Medulla oblongata (tissue), 1 donor: ENCODE results near the gene CDC42BPG.

ENCODE experiments used
- DNase-seq: peaks from one replicate; pipeline ENCODE4 v3.0.0-alpha.2; 2015; ENCODE audit errors: extremely low spot score

CDC42BPG gene

DNA sequence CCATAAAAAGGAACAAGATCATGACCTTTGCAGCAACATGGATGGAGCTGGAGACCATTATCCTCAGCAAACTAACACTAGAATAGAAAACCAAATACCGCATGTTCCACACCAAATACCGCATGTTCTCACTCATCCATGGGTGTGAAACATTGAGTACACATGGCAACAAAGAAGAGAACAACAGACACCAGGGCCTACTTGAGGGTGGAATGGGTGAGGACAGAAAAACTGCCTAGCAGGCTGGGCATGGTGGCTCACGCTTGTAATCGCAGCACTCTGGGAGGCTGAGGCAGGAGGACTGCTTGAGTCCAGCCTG lies 21.7 kb upstream of the CDC42BPG start:
- no peak for DNase-seq

DNA sequence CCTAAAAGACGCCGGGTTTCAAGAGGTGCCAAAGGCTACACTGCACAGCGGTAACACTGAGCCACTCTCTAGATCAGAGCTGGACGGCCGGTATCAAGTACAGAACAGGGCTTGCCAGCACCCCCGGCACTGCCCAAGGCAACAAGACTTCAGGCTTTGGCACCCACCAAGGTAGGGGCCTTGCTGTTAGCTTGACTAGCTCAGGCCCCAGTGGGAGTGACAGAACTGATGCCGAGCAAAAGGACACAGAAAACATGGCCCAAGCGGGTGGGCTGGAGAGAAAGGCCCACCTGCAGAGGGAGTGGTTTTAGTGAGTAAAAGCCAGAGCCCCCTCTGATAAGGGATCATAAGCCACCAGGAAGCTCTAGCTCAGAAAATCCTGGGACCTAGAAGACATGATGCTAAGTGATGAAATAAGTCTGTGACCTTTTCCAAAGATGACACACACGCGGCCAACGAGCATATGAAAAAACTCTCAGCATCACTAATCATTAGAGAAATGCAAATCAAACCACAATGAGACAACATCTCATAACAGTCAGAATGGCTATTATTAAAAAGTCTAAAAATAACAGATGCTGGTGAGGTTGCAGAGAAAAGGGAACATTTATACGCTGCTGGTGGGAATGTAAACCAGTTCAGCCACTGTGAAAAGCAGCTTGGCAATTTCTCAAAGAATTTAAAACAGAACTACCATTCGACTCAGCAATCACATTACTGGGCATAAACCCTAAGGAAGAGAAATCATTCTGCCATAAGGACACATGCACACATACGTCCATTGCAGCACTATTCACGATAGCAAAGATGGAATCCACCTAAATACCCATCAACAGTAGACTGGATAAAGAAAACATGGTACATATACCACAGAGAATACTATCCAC lies 21.1 kb upstream of the CDC42BPG start:
- no peak for DNase-seq

DNA sequence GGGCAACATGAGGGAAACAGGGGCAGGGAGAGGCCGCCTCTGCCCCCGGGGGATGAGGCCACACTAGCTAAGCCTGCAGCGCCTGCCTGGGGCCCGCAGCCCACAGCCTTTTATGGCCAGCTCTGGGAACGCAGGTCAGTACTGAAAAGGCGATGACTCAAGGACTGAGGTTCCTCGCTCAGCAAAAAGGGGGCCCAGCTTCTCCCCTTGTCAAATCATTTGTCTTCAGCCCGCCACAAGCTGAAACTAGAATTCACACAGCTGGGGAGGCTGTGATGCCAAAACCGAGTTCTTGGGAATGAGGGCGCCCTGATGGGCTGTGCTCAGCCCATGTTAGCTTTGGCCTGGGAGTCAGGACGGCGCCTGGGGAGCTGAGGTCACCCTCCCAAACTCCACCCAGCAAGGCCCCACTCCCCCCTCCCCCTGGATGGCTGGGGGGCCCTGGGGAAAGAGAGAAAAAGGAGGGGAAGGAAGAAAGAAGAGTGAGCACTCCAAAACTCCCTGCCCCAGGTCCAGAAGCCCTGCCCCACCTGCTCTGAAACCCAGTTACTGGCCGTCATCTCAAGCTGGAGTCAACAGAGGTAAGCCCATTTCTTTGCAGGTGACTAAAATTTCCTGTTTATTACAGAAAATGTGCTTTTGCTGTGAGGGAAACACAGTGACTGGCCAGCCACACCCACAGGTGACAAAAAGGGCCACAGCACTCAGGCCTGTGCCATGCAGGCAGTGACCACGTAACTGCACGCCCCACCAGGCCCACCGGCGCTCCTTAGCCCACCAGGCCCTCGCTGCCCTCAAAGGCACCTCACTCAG lies 20.2 kb upstream of the CDC42BPG start:
- peak; percentile 58 for DNase-seq

GRCh38 chr11:64864135-64864472 lies 19.7 kb upstream of the CDC42BPG start:
- no peak for DNase-seq

GRCh38 chr11:64863391-64864060 lies 19.1 kb upstream of the CDC42BPG start:
- DNase-seq, result peak; percentile 48

DNA sequence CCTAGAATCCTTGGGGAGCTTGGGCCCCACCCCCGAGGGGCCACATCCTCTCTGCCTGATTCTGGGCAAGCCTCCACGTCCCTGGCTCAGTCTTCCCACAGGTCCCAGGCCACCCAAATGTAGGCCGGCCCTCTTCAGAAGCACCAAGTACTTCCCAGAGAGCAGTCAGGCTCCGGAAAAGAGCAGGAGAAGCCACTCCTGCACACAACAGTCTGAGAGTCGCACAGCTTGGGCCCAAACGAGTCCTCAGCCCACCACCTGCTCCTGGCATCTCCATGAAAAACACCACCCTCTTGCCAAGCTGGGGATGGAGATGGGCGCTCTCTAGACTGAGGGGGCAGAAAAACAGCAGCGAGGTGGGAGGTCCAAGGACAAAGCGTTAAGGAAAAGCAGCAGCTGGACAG lies 18.5 kb upstream of the CDC42BPG start:
- DNase-seq, result no peak

DNA sequence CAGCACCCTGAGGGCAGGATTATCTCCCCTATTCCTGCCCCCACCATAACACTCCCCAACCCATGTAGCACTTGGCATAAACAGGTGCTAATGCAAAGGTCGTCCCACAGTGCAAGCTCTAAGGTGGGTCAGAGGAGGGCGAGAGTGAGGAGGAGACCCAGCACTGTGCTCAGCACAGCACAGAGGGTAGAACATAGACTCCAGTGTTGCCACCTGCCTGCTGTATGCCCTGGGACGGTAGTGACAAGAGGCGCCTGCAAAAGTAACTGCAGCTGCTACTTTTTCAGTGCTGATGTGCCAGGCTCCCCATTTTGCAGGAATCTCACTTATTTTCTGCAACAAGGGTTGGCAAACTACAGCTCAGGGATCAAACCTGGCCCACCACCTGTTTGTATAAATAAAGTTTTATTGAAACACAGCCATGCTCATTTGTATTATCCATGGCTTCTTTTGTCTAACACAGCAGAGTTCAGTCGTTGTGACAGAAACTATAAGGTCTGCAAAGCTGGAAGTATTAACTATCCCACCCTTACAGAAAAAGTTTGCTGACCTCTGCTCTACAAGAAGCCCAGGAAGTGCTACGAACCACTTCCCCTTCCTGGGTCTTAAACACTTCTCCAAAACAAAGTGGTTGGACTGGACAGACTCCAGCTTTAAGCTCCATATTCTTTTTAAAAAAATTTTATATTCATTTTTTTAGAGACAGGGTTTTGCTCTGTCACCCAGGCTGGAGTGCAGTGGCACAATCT lies 16.9 kb upstream of the CDC42BPG start:
- DNase-seq, result peak; percentile 66

- no peak for DNase-seq
These were observed 15.3 kb upstream of the CDC42BPG start for GRCh38 chr11:64859542-64860414.

DNA sequence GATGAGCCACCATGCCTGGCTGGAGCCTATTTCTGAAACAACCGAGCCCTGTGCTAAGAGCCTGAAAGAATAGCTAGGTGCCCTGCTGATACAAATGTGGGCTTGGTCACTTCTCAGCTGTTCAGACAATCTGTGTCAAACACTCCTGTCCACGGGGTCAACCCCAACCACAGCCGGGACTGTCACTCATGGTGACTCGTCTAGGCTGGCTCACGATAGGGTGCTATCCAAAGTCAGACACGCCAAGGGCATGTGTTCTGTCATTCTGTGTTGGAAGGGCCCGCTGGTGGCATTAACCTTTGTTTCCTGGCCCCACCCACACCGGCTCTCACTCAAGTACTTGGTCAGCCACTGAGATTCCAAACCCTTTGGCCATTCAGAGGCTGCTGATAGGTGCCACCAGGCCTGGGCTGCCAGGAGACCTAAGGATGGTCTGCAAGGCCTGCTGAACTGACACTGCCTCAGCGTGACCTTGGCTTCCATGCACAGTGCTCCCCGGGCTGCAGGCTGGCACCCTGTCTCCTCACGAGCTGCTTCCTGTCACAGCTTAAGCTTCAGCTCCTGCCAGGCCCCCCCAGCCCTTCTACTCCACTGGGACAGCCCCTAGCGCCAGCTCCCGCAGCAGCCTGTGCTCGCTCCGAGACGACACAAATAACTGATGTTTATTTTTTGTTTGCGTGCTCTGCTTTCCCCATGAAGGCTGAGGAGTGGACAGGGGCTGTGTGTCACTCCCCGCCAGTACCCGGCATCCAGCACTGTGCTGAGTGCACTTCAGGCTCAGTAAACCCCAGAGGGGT lies 14.2 kb upstream of the CDC42BPG start:
- DNase-seq, result no peak

DNA sequence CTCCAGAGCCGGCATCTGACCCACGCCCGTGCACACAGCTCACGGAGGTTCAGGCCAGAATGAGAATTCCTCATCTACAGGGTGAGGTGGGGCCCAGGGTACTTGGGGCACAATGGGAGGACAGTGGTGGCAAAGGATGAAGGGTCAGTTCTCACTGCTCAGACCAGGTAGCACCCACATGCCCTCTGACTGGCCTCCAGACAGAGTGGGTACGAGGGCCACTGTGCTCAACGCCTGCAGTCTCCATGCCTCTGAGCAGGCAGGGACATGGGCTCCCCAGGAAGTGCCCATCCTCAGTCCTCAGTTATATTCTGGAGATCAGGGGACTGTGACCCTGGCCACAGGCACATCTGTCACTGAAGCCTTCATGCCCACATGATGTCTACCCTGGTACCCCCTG lies 13.0 kb upstream of the CDC42BPG start:
- DNase-seq, result no peak

- DNase-seq, result peak; percentile 55
These were observed 12.2 kb upstream of the CDC42BPG start for GRCh38 chr11:64856382-64857227.

DNA sequence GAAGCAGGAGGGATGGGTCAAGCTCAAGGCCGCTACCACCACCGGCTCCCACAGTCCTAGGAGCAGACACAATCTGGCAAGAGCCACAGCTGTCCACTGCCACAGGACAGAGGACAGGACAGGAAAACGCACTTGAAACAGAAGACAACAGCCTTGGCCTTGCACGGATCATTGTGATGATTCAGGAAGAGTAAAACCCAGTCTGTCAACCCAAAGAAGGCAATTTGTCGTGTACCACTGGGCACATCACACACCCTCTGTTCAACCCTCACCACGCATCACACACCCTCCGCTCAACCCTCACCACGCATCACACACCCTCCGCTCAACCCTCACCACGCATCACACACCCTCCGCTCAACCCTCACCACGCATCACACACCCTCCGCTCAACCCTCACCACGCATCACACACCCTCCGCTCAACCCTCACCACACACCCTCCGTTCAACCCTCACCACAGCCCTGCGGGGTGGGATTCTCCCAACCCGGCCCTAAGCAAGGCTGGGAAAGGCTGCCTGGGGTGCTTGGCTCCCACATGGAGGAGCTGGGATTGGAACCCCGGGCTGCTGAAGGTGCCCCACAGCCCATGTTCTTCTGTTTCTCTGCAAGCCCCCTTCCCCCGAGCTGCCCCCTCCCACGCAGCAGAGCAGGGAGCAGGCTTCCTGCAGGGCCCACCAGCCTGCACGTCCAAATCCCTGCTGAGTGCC lies 11.3 kb upstream of the CDC42BPG start:
- no peak for DNase-seq

- DNase-seq, result no peak
These were observed 10.4 kb upstream of the CDC42BPG start for GRCh38 chr11:64854534-64855502.

- no peak for DNase-seq
These were observed 9.7 kb upstream of the CDC42BPG start for GRCh38 chr11:64854157-64854533.

GRCh38 chr11:64853709-64854108 lies 9.3 kb upstream of the CDC42BPG start:
- DNase-seq, result no peak

DNA sequence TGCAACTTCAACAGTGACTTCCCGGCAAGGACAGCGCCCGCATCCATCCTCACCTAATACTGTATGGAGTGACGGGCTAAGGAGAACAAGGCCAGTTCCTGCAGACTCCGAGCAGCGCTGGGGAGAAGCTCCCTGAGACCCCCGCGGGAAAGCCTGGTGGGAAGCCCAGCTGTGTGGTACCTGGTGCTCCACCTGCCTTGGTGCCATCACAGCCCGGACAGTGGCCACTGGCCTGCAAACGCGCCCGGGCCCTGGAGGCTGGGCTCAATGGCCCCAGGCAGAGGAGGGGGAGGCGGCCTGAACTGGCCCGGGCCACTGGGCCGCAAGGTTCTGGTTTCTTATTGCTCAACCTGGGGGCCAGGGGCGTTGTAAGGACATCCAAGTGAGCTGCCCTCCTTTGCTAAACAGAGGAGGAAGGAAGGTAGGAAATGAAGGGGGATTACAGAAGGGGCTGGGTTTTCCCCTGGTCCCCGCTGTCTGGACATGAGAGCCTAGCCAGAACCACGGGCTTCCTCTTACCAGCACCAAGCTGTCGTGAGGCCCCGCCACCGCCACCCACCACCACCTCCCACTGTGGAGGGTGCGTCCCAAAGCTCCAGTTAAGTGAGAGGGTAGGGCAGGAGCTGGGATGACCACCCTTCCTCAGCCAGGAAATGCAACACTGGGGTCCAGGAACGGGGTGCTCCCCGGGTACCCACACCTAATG lies 8.5 kb upstream of the CDC42BPG start:
- DNase-seq, result no peak
